ENCODE results near the gene TTC14.
"Not testable (repeated sequence)": the region's sequence is repeated elsewhere in the genome, so short reads cannot be mapped to it uniquely, and the experiment has no call there.

Gene TTC14, protein sequence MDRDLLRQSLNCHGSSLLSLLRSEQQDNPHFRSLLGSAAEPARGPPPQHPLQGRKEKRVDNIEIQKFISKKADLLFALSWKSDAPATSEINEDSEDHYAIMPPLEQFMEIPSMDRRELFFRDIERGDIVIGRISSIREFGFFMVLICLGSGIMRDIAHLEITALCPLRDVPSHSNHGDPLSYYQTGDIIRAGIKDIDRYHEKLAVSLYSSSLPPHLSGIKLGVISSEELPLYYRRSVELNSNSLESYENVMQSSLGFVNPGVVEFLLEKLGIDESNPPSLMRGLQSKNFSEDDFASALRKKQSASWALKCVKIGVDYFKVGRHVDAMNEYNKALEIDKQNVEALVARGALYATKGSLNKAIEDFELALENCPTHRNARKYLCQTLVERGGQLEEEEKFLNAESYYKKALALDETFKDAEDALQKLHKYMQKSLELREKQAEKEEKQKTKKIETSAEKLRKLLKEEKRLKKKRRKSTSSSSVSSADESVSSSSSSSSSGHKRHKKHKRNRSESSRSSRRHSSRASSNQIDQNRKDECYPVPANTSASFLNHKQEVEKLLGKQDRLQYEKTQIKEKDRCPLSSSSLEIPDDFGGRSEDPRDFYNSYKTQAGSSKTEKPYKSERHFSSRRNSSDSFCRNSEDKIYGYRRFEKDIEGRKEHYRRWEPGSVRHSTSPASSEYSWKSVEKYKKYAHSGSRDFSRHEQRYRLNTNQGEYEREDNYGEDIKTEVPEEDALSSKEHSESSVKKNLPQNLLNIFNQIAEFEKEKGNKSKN

DNA sequence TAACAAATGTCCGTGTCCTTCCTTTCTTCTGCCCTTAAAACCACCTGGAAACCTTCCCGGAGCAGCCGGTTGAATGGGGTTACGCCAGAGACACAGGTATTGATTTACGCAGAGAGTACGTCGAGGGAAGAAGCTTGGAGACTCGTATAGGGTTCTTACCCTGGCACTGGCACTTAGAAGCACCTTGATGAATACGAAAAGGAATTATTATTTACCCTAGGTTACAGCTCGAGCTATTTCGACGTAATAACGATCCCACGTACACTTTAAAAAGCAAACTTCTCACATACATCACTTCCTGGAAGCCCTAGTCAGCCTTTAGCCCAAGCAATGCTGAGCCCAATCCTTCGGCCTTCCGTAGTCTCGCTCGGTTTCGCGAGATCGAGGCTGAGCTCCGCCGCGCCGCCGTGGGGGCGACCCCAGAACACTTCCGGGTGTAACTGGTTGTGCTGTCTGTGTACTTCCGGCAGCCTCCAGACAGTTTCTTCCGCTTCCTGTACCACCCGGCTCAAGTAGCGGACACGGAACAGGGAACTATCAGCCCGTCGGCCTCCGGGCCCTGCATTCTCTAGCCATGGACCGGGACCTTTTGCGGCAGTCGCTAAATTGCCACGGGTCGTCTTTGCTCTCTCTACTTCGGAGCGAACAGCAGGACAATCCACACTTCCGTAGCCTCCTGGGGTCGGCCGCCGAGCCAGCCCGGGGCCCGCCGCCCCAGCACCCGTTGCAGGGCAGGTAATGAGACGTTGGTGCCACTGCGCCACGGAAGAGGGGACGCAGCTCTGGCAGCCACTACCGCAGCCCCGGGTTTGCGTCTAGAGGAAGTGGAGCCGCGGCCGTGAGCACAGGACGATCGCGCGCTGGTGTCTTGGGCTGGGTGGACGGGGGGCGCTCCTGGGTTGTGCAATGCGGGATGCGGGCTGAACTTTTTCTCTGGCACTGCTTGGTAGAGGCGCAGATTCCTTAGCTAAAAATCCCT, at the start of gene TTC14:
Gene TTC14 (plus strand): TSS at position 476 of the 979 bp plus-strand sequence. CDS start 99 bp downstream, at position 575.
- peak; percentile 95 for DNase-seq

DNA sequence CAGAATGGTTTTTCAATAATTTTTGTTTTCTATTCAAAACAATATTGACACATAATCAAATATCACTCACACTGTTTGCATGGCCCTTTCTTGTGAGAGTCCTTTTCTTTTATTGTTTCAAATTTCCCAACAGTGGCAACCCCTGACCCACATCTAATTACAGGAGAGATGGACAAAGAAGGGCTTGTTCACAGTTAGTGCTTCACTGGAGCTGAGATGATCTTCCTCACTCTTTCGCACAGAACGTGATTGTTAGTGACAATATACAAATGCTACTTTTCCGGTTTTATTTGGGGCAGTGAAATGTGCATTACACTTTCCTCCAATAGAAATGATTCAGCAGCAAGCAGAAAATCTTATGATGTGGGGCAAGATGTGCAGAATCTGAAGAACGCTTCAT, 38.6 kb upstream of the TTC14 start:
- DNase-seq: no peak

DNA sequence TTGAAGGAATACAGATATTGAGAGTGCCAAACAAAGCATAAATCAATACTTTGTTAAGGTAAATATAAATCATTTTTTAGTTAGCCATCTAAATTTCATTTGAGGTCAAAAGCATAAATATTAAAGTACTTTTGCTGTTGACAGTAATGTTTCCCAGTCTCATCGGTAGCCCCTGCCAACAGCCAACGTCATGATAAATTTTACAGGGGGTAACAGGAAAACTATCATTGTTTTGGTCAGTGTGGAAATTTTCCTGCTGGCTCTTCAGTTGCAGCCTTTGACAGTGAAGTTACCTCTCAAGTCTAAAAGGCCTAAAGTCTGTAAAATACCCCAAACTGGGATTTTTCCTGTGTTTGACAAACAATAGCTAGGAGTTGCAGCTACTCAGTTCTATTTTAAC, 37.3 kb upstream of the TTC14 start:
- DNase-seq: no peak

DNA sequence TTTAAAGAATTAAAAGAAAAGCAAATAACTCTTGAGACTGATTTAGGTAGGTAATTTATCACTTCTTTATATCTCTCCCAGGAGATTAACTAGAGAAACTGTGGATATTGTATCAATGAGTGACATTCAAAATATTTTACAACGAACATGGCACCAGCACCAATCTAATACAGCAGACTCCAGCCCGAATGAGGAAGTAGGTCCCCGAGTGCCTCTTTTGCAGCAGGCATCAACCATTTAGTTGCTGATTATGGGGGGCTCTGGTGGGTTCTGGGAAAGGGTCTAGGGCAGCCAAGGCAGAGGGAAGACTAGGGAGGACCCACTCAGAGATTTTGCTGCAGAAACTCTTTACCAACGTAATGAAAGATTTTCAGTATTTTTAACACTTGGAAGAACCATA, 31.7 kb upstream of the TTC14 start:
- no peak for DNase-seq

DNA sequence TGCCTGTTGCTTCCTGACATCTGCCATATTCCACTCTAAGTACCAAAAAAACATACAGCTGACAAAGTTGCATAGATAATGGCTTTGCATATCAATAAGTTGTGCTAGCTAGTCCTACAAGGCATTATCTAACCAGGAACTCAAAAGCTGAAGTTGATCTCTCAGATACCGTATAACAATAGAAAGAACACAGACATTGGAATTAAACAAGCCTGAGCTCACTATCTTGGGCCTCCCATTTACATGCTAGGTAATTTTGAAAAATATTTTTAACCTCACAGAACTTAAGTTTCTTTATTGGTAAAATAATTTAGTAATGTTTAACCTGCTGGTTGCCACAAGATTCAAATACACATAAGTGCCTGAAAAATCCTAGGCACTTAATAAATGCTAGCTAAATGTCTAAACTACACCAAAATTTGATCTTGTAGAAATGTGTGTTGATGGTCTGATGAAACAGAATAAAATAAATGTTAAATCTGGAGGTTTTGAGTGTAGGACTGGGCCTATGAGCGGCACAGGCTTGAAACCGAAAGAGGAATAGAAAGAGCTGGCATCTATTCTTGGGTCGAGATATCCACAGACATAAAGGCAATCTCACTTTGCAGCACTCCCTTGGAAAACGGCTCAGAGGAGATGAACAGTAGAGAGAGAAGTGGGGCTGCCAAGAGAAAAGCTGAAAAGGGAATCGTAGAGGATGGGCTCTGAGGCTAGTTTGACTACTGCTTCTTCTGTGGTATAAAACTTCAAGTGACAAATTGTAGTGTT, 29.9 kb upstream of the TTC14 start:
- no peak for DNase-seq

DNA sequence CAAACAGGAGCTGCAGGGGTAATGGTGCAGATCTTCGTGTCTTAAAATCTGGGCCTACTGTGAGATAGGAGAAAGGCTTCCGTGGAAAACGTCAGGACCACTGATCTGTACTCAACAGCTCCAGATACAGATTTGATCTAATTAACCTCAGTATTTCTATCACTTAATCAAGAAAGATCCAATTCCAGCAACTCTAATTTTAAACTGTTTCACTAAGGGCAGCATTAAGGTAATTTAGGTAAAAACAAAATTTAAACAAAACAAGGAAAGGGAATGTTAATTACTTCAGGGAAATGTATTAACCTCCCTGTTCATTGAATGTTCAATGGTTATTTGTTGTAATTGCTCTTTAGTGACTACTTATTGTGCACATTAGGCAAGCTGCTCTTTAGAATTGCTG, 26.4 kb upstream of the TTC14 start:
- DNase-seq: no peak

DNA sequence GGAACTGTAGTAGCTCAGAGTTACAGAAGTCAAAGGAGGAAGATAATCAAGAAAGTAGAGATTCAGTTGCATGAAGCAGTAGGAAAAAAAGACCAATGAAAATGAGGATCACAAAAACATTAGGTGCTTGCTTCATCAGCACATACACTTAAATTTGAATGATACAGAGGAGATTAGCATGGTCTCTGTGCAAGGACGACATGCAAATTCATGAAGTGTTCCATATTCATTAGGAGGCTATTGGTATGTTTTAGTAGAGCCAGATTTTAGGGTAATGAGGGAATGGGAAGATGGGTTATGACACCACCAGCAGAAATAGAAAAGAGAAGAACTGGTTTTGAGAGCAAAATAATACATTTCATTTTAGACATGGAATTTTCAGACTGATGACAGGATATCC, 21.0 kb upstream of the TTC14 start:
- no peak for DNase-seq

DNA sequence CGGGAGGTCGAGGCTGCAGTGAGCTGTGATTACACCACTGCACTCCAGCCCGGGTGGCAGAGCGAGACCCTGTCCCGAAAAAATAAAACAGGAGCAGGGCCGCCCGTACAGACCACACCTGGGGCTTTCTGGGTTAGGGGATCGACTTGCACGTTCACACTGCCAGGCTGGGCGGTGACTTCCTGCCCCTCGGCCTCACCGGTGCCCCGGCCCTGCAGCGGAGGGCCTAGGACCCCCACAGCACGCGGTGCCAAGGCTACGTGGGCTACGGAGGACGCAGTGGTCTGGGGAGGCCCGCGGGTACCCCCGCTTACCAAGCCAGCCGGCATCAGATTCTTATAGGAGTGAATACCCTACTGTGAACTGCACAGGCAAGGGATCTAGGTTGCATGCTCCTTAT, 11.6 kb upstream of the TTC14 start:
- DNase-seq: no peak

DNA sequence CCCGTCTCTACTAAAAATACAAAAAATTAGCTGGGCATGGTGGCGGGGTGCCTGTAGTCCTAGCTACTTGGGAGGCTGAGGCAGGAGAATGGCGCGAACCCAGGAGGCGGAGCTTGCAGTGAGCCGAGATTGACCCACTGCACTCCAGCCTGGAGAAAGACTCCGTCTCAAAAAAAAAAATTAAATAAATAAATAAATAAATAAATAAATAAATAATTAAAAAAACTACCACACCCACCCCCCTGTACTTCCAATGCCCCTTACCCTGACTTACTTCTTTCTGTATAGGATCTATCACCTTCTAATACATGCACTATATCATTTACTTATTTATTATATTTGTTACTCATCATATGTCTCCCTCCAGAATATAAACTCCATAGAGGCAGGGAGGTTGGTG, 8.3 kb upstream of the TTC14 start:
- not testable (repeated sequence) for DNase-seq

DNA sequence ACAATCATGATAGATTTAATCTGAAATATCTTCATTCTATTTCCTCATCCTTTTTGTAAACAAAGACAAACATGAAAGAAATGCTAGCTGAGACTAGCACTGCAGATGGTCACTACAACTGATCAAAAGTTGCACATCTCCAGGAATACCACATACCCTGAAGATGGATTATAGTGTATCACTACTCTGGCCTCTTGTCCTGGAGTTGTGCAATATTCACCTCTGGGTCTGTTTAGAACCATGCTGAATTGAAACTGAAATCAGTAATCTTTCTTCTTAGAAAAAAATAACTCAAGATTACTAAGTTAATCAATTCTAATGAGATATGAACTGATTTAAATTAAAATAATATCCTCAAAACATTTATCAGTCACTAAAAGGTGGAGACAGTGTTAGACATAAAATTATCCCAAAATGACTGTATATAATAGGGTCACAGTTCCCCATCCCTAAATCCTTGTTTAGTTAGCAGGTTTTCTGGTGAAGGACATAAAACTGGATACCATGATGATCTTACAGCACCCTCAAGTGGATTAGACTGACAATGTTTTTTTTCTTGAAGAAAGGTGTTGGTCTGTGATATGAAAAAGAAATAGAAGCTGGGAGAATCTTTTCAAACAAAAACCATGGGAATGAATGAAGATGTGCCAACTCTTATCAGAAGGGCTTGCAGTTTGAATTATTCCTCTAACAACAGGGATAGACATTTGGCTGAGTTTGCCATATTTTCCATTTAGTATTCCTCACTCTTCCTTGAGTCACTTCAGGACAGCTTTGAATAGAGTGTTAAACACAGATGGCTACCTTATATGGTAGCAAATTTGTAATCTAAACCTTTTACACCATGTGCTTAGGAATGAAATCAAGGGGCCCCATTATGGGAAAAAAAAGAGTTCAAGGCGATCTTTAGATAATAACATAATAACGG, 7.1 kb upstream of the TTC14 start:
- no peak for DNase-seq

DNA sequence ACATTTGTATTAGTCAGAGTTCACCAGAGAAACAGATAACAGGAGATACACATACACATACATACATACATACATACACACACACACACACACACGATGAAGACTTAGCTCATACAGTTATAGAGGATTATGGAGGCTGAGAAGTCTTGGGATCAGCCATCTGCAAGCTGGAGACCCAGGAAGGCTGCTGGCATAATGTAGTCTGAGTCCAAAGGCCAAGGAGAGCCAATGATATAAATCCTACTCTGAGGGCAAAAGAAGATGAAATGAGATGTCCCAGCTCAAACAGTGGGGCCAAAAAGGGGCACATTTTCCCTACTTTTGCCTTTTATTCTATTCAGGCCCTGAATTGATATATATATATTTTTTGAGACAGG, 6.4 kb upstream of the TTC14 start:
- DNase-seq: no peak

DNA sequence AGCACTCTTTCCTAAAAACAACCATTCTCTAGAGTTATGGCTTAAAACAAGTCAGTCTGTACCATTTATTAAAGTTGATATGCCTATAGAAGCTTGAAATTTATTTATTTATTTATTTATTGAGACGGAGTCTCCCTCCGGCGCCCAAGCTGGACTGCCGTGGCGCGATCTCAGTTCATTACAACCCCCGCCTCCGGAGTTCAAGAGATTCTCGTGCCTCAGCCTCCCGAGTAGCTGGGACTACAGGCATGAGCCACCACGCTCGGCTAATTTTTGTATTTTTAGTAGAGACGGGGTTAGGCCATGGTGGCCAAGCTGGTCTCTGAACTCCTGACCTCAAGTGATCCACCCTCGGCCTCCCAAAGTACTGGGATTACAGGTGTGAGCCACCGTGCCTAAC, 1.5 kb upstream of the TTC14 start:
- no peak for DNase-seq

DNA sequence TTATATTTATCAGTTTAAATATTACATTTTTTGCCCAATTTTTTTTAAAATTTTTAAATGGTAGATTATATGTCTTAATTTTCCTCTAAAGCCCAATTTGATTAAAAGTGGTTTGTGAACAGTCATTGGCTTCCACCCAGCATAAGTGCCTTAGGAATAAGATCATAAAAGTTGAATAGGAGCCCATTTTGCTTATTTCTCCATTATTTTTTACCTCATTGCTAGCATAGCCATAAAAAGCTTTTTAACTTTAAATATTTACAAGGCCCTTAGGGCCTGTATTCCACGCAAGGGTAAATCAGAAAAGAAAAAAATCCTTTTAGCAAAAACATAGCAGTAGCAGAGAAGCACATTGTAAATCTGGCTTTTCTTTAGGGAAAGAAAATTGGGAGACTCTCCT, 9.0 kb downstream of the TTC14 start:
- no peak for DNase-seq

DNA sequence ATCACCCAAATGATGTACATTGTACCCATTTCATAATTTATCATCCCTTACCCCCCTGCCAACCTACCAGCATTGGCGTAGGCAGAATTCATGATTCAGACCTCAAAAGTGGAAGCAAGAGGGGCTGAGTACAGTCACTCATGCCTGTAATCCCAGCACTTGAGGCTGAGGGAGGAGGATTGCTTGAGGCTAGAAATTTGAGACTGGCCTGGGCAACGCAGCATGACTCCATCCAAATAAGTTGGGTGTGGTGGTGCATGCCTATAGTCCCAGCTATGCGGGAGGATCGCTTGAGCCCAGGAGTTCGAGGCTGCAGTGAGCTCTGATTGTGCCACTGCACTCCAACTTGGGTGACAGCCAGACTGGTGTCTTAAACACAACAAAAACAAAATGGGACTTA, 10.4 kb downstream of the TTC14 start:
- no peak for DNase-seq

DNA sequence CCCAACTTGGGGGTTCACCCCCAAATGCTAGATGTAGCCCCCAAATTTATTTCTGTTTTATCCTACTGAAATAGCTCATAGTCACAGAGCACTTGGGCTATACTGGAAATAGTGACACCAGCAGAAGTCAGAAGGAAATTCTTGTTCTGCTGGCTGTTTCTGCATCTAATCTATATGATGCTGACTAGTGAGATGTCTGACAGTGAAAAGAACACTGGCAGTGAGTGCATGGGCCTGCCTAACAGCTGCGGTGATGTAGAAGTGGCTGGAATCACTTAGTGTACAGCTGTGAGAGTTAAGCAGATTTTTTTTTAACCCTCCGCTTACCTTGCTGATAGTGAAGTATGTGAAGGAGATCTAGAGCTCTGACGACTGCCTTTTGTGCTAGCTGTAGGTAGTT, 14.0 kb downstream of the TTC14 start:
- no peak for DNase-seq

DNA sequence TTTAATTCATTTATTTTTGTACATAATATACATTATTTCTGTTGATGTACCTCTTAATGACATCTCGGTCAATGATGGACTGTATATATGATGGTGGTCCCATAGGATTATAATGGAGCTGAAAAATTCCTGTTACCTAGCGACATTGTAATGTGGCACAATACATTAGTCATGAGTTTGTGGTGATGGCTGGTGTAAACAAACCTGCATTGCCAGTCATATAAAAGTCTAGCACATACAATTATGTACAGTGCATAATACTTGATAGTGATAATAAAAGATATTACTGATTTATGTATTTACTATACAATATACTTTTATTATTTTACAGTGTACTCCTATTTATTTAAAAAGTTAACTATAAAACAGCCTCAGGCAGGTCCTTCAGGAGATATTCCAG, 15.1 kb downstream of the TTC14 start:
- DNase-seq: no peak

DNA sequence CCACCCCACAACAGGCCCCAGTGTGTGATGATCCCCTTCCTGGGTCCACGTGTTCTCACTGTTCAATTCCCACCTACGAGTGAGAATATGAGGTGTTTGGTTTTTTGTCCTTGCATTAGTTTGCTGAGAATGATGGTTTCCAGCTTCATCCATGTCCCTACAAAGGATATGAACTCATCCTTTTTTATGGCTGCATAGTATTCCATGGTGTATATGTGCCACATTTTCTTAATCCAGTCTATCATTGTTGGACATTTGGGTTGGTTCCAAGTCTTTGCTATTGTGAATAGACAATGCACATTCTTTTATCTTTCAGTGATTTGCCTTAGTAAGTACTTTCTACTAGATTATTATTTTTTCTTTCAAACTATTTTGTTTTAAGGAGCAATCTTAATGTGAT, 16.6 kb downstream of the TTC14 start:
- not testable (repeated sequence) for DNase-seq

DNA sequence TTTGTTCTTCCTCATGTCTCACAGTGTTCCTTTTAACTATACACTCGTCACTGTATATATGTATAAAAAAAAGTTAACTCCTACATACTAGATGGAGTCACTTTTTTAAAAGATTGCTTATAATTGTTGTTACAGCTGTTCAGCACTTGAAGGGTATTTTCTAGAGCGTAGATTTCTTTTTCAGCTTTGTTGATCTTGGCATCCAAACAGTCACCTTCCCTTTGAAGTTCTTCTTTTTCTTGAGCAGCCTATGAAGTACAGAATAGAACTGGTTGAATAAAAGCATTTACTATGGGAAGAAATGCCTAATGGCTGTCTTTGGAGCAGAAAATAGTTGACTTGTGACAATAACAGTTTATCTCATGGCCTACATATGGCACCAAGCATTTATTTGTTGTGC, 17.8 kb downstream of the TTC14 start:
- DNase-seq: no peak

DNA sequence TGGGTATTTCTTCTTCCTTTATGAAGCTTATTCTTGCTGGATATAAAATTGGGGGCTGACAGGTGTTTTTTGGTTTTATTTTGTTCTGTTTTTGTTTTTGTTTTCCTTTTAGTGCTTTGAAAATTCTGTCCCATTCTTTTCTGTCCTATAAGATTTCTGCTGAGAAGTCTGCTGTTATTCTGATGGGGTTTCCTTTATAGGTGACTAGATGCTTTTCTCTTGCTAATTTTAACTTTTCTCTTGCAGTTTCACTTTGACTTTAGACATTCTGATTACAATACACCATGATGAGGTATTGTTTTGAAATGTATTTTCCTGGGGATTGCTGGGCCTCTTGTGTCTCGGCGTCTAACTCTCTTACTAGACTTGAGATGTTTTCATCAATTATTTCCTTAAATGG, 22.8 kb downstream of the TTC14 start:
- DNase-seq: no peak

DNA sequence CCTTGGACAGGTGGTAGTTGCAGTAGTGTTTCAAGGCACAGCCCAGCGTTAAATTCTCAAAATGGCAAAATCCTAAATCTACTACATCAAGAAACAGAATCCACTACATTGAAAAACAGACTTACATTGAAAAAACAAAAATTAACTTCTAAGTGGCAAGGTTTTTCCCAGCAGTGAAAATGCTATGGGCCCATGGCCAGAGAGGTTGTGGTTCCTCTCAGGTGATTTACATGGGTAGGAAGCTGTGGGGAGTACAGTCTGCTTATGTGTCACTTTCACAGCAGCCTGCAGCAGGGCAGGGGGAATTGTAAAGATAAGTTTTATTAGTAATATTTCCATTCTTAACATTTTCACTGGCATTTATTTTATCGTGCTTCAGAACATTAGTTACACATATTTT, 24.9 kb downstream of the TTC14 start:
- no peak for DNase-seq

DNA sequence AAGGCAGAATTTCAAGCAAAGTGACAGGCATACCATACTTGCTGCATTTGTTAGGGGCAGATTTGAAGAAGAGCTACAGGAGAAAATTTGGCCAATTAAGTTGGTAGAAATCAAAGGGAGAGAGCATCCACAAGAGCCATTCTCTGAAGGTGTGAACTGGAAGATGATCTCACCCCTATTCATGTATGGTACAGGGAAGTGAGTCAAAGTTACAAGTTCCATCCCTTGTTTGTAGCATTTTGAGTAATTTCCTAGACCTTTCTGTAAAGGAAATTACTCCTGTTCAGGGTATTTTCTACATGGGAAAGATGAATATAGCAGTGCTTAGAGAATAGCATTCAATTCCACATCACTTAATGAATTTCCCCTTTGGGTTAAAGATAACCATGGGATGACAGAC, 28.4 kb downstream of the TTC14 start:
- no peak for DNase-seq

All from stimulated activated CD4-positive, alpha-beta T cell treated with anti-CD3 and anti-CD28 coated beads, Interleukin-1b, Interleukin-23, amount 100 ng/mL, for 48 hours (primary cell).